H9 (cell line): ENCODE data around the gene DOCK1. TPM values are rescaled to one million over a fixed set of nuclear protein-coding genes. Genes with fewer than 3 reads are reported as not detected.
A peak's percentile ranks its signal among the peaks of the same experiment; 100 is the strongest.

Experiments
- DNase-seq: peaks from one replicate; pipeline ENCODE4 v3.0.0-alpha.2; 2017
- H2AFZ ChIP-seq: one replicate; pipeline ENCODE4 v1.6.1; 2013; ENCODE audit warnings: mild to moderate bottlenecking, low read length, control low read depth, moderate library complexity
- H2AK5ac ChIP-seq: 2 replicates; pipeline ENCODE4 v1.6.1; 2013; ENCODE audit warnings: low read length, control low read depth, mixed read lengths; ENCODE audit not compliant: insufficient read length
- H2BK120ac ChIP-seq: one replicate; pipeline ENCODE4 v1.6.1; 2013; ENCODE audit warnings: low read depth, mild to moderate bottlenecking, low read length, control low read depth, inconsistent platforms; ENCODE audit not compliant: poor library complexity, severe bottlenecking
- H2BK12ac ChIP-seq: 2 replicates; pipeline ENCODE4 v1.6.1; 2013; ENCODE audit warnings: low read length, control low read depth, mixed read lengths, low read depth; ENCODE audit not compliant: insufficient read length
- H2BK15ac ChIP-seq: 2 replicates; pipeline ENCODE4 v1.6.1; 2013; ENCODE audit warnings: low read depth, low read length, control low read depth
- H2BK20ac ChIP-seq: one replicate; pipeline ENCODE4 v1.6.1; 2013; ENCODE audit warnings: low read depth, mild to moderate bottlenecking, low read length, control low read depth, inconsistent platforms; ENCODE audit not compliant: poor library complexity, severe bottlenecking
- H2BK5ac ChIP-seq: 2 replicates; pipeline ENCODE4 v1.6.1; 2013; ENCODE audit warnings: low read length, control low read depth, mixed read lengths; ENCODE audit not compliant: insufficient read length
- H3K14ac ChIP-seq: 2 replicates; pipeline ENCODE4 v1.6.1; 2013; ENCODE audit warnings: low read length, control low read depth; ENCODE audit not compliant: insufficient read depth
- H3K18ac ChIP-seq: 2 replicates; pipeline ENCODE4 v1.6.1; 2013; ENCODE audit warnings: low read depth, mild to moderate bottlenecking, mixed read lengths, low read length, control low read depth; ENCODE audit not compliant: insufficient read length
- H3K23ac ChIP-seq: 2 replicates; pipeline ENCODE4 v1.6.1; 2013; ENCODE audit warnings: low read length, control low read depth, mixed read lengths, low read depth; ENCODE audit not compliant: insufficient read length
- H3K23me2 ChIP-seq: 2 replicates; pipeline ENCODE4 v1.6.1; 2013; ENCODE audit warnings: low read depth, mild to moderate bottlenecking, mixed read lengths, low read length, control low read depth; ENCODE audit not compliant: insufficient read length, poor library complexity, severe bottlenecking
- H3K27ac ChIP-seq: 2 replicates; pipeline ENCODE4 v1.5.1; 2013; ENCODE audit warnings: low read length, control low read depth, mixed read lengths, low read depth; ENCODE audit not compliant: insufficient read length
- H3K27me3 ChIP-seq: 2 replicates; pipeline ENCODE4 v1.6.1; 2013; ENCODE audit warnings: low read length, control low read depth, inconsistent platforms; ENCODE audit not compliant: insufficient read depth
- H3K4ac ChIP-seq: 2 replicates; pipeline ENCODE4 v1.6.1; 2013; ENCODE audit warnings: low read depth, mild to moderate bottlenecking, control low read depth, inconsistent platforms, low read length, moderate library complexity
- H3K4me1 ChIP-seq: 2 replicates; pipeline ENCODE4 v1.6.1; 2013; ENCODE audit warnings: low read length, control low read depth, inconsistent platforms; ENCODE audit not compliant: insufficient read depth
- H3K4me2 ChIP-seq: 2 replicates; pipeline ENCODE4 v1.6.1; 2013; ENCODE audit warnings: low read length, control low read depth, mixed read lengths; ENCODE audit not compliant: insufficient read length, insufficient read depth
- H3K56ac ChIP-seq: 2 replicates; pipeline ENCODE4 v1.6.1; 2013; ENCODE audit warnings: low read depth, mild to moderate bottlenecking, mixed read lengths, low read length, control low read depth; ENCODE audit not compliant: insufficient read length
- H3K79me1 ChIP-seq: 2 replicates; pipeline ENCODE4 v1.6.1; 2013; ENCODE audit warnings: low read depth, mild to moderate bottlenecking, moderate library complexity, low read length, control low read depth, inconsistent platforms; ENCODE audit not compliant: insufficient read depth, poor library complexity, severe bottlenecking
- H3K79me2 ChIP-seq: 2 replicates; pipeline ENCODE4 v1.6.1; 2013; ENCODE audit warnings: low read length, control low read depth, inconsistent platforms; ENCODE audit not compliant: insufficient read depth
- H3K9ac ChIP-seq: 2 replicates; pipeline ENCODE4 v1.6.1; 2013; ENCODE audit warnings: low read length, control low read depth, mixed read lengths; ENCODE audit not compliant: insufficient read length; ENCODE audit errors: extremely low read depth
- H3K9me3 ChIP-seq: one replicate; pipeline ENCODE4 v1.6.1; 2013; ENCODE audit warnings: low read depth, low read length, inconsistent platforms; ENCODE audit not compliant: control insufficient read depth
- H3T11ph ChIP-seq: one replicate; pipeline ENCODE4 v1.6.1; 2013; ENCODE audit warnings: mild to moderate bottlenecking, low read length, control low read depth, inconsistent platforms
- H4K20me1 ChIP-seq: one replicate; pipeline ENCODE4 v1.6.1; 2013; ENCODE audit not compliant: control insufficient read depth, insufficient read length, insufficient read depth
- H4K5ac ChIP-seq: 2 replicates; pipeline ENCODE4 v1.6.1; 2013; ENCODE audit warnings: low read depth, mild to moderate bottlenecking, mixed read lengths, low read length, control low read depth; ENCODE audit not compliant: insufficient read length
- H4K8ac ChIP-seq: replicated peaks from 2 replicates; pipeline ENCODE4 v1.6.1; 2013; ENCODE audit warnings: low read length, control low read depth, mixed read lengths, low read depth; ENCODE audit not compliant: insufficient read length
- H4K91ac ChIP-seq: 2 replicates; pipeline ENCODE4 v1.6.1; 2013; ENCODE audit warnings: low read depth, mild to moderate bottlenecking, moderate library complexity, mixed read lengths, low read length, control low read depth; ENCODE audit not compliant: insufficient read length
- H3K27ac Mint-ChIP-seq, 3 experiments: 2 replicates in 2 of 3; 3 replicates in 1 of 3; pipeline ENCODE4 v1.8.0; 2020 to 2021; ENCODE audit warnings: mixed read lengths in 3 of 3, mild to moderate bottlenecking in 1 of 3, moderate library complexity in 1 of 3
- H3K27me3 Mint-ChIP-seq: 2 replicates; pipeline ENCODE4 v1.8.0; 2021; ENCODE audit warnings: low read depth, mild to moderate bottlenecking, moderate library complexity, mixed read lengths
- H3K36me3 Mint-ChIP-seq, 3 experiments: 2 replicates in 2 of 3; 3 replicates in 1 of 3; pipeline ENCODE4 v1.8.0; 2020 to 2021; ENCODE audit warnings: low read depth in 3 of 3, mixed read lengths in 3 of 3; ENCODE audit not compliant: insufficient read depth in 1 of 3
- H3K4me1 Mint-ChIP-seq, 2 experiments: 2 replicates each; pipeline ENCODE4 v1.8.0; 2020; ENCODE audit warnings: mixed read lengths in 2 of 2
- H3K4me3 Mint-ChIP-seq, 2 experiments: 2 replicates in 1 of 2; 3 replicates in 1 of 2; pipeline ENCODE4 v1.8.0; 2020 to 2021; ENCODE audit warnings: mild to moderate bottlenecking in 2 of 2, mixed read lengths in 2 of 2, moderate library complexity in 1 of 2
- H3K9me3 Mint-ChIP-seq, 2 experiments: 2 replicates in 1 of 2; 3 replicates in 1 of 2; pipeline ENCODE4 v1.8.0; 2020; ENCODE audit warnings: mild to moderate bottlenecking in 2 of 2, mixed read lengths in 2 of 2, moderate library complexity in 1 of 2
- CTCF ChIP-seq: fragments of 200-600 bp; sonication (generic); conservative IDR thresholded peaks from 3 replicates; pipeline ENCODE4 v1.8.0; 2021; ENCODE audit warnings: antibody characterized with exemption, mild to moderate bottlenecking
- WGBS: extraction: QIAGEN DNeasy Blood & Tissue Kit; methylation state at CpG from one replicate; pipeline ENCODE4 v1.1.7; 2013; ENCODE audit warnings: missing lambda C conversion rate, low lambda C conversion rate, mixed read lengths; ENCODE audit not compliant: insufficient read length; ENCODE audit errors: extremely low coverage; 5-methylcytosine and 5-hydroxymethylcytosine counted together
- total RNA-seq: library from RNA; stranded (reverse); gene quantifications from 2 replicates; pipeline ENCODE4 v1.2.1, GENCODE V29; 2021

Gene DOCK1
- total RNA-seq, 1 experiment from 2014 or later = 57.0 TPM

- no peak overlapping the region for H2BK12ac ChIP-seq
- H3K79me1 ChIP-seq = no peaks in the 10 kb centered on the region
- no peak for TF ChIP-seq CTCF
- no peak overlapping the region for H3K56ac ChIP-seq
- no peaks in the 10 kb centered on the region for H3K27me3 Mint-ChIP-seq
- no peak overlapping the region for H3K9ac ChIP-seq
- no peak overlapping the region for H3K23ac ChIP-seq
- no peak overlapping the region; a peak in 1 of 5 replicates for H3K4me3 Mint-ChIP-seq
- no peak overlapping the region for H3K27ac ChIP-seq
- H4K20me1 ChIP-seq = no peaks in the 10 kb centered on the region
- WGBS = no CpG with 5 or more reads among the region's 6 CpGs
- peaks cover 19 to 23% of the 10 kb centered on the region in 2 experiments for H3K4me1 Mint-ChIP-seq
- no peaks in the 10 kb centered on the region for H3K79me2 ChIP-seq
- peaks cover 19 to 28% (median 24%) of the 10 kb centered on the region in 3 experiments; a peak in 6 of 7 replicates for H3K36me3 Mint-ChIP-seq
- H3K14ac ChIP-seq = no peak overlapping the region
- H3K4me1 ChIP-seq = no peaks in the 10 kb centered on the region
- H4K5ac ChIP-seq = no peak overlapping the region
- no peak overlapping the region for H3K4ac ChIP-seq
- no peak overlapping the region for H2BK120ac ChIP-seq
- H3T11ph ChIP-seq = no peak overlapping the region
- no peak overlapping the region for H2BK15ac ChIP-seq
- H3K18ac ChIP-seq = no peak overlapping the region
- no peak overlapping the region for H4K8ac ChIP-seq
- no peak overlapping the region for H2AK5ac ChIP-seq
- H3K27ac Mint-ChIP-seq = peak overlapping the region in 1 of 3 experiments; percentile 36; a peak in 2 of 7 replicates
- H3K27me3 ChIP-seq = no peaks in the 10 kb centered on the region
- H3K4me2 ChIP-seq = no peak overlapping the region
- peaks cover 8% of the 10 kb centered on the region in 2 experiments for H3K9me3 Mint-ChIP-seq
- H2BK5ac ChIP-seq = no peak overlapping the region
- H3K9me3 ChIP-seq = no peaks in the 10 kb centered on the region
- H4K91ac ChIP-seq = no peak overlapping the region
- H2AFZ ChIP-seq = no peak overlapping the region
- no peaks in the 10 kb centered on the region for H3K23me2 ChIP-seq
- no peak overlapping the region for H2BK20ac ChIP-seq
- no peak for DNase-seq
Observed at GRCh38 chr10:127275272-127275671, 370.0 kb downstream of the DOCK1 start.
